ENCODE results near the gene MAGEA9. TPM values are rescaled to one million over a fixed set of nuclear protein-coding genes. Genes with fewer than 3 reads are reported as not detected.

Gene MAGEA9
- total RNA-seq, 2 donors from 2014 or later = not detected

DNA sequence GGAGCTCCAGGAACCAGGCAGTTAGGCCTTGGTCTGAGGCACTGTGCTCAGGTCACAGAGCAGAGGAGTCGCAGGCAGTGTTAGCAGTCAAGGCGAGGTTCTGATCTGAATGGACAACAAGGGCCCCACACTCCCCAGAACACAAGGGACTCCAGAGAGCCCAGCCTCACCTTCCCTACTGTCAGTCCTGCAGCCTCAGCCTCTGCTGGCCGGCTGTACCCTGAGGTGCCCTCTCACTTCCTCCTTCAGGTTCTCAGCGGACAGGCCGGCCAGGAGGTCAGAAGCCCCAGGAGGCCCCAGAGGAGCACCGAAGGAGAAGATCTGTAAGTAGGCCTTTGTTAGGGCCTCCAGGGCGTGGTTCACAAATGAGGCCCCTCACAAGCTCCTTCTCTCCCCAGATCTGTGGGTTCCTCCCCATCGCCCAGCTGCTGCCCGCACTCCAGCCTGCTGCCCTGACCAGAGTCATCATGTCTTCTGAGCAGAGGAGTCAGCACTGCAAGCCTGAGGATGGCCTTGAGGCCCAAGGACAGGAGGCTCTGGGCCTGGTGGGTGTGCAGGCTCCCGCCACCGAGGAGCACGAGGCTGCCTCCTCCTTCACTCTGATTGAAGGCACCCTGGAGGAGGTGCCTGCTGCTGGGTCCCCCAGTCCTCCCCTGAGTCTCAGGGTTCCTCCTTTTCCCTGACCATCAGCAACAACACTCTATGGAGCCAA is 26.2 kb downstream of the MAGEA9 start:
- Histone ChIP-seq H3K36me3 (replicated peaks in 1 of 2; ENCODE audit: insufficient read depth in 1 of 2, low read depth in 2 of 2) (no peaks in the 10 kb centered on the region), H3K27me3 (no peaks in the 10 kb centered on the region), H3K4me3 (no peak overlapping the region), H3K27ac (no peak overlapping the region), H3K4me1 (no peaks in the 10 kb centered on the region), H3K9me3 (no peaks in the 10 kb centered on the region)
- intact Hi-C loops (cut with DNase I) = no loop called here
- 81 to 85% methylated on average over 2 to 4 of the region's 12 CpGs for WGBS, 2 donors
- TF ChIP-seq, protein P1, sequence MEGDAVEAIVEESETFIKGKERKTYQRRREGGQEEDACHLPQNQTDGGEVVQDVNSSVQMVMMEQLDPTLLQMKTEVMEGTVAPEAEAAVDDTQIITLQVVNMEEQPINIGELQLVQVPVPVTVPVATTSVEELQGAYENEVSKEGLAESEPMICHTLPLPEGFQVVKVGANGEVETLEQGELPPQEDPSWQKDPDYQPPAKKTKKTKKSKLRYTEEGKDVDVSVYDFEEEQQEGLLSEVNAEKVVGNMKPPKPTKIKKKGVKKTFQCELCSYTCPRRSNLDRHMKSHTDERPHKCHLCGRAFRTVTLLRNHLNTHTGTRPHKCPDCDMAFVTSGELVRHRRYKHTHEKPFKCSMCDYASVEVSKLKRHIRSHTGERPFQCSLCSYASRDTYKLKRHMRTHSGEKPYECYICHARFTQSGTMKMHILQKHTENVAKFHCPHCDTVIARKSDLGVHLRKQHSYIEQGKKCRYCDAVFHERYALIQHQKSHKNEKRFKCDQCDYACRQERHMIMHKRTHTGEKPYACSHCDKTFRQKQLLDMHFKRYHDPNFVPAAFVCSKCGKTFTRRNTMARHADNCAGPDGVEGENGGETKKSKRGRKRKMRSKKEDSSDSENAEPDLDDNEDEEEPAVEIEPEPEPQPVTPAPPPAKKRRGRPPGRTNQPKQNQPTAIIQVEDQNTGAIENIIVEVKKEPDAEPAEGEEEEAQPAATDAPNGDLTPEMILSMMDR (IDR thresholded peaks at IDR 0.05) = no peak
- no peak for TF ChIP-seq POLR2A (IDR thresholded peaks at IDR 0.05)
- DNase-seq (no peak), ATAC-seq (no peak)

DNA sequence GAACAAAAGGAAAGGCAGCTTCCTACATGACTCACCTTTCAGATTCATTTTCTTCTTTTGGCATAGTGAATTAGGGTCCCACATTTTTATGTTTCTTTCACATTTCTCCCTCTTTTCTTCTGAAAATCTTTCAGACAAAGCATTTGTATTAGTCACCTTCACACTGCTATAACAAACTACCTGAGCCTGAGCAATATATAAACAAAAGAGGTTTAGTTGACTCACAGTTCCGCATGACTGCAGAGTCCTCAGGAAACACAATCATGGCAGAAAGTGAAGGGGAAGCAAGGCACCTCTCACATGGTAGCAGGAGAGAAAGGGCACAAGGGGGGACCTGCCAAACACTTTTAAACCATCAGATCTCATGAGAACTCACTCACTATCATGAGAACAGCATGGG is 36.9 kb downstream of the MAGEA9 start:
- ATAC-seq (no peak), DNase-seq (no peak)
- no peak overlapping the region for H3K27ac ChIP-seq
- TF ChIP-seq, protein P1 (IDR thresholded peaks at IDR 0.05) = no peak
- no peak for TF ChIP-seq POLR2A (IDR thresholded peaks at IDR 0.05)
- 89 to 92% methylated on average over 1 of the region's 1 CpG for WGBS, 2 donors
- no peaks in the 10 kb centered on the region for H3K4me1 ChIP-seq
- H3K9me3 ChIP-seq = no peaks in the 10 kb centered on the region
- intact Hi-C loops (cut with DNase I) = no loop called here
- H3K4me3 ChIP-seq = no peak overlapping the region
- H3K27me3 ChIP-seq = no peaks in the 10 kb centered on the region
- no peaks in the 10 kb centered on the region for H3K36me3 ChIP-seq (replicated peaks in 1 of 2; ENCODE audit: insufficient read depth in 1 of 2, low read depth in 2 of 2)

DNA sequence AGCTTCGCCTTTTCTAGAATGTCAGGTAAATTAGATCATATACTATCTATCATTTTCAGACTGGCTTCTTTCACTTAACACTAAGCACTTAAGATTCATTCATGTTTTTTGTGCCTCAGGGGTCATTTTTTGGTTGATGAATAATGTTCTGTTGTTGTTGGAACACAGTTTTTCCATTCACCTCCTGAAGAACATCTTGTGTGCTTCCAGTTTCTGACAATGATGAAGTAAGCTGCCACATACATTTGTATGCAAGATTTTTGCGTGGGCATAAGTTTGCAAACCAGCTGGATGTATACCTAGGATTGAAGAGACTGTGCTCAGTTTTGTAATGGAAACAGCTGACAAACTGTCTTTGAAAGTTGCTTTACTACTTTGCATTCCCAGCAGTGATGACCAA is 37.6 kb downstream of the MAGEA9 start:
- 74 to 85% methylated on average over 2 of the region's 2 CpGs for WGBS, 2 donors
- DNase-seq = no peak
- H3K4me1 ChIP-seq = no peaks in the 10 kb centered on the region
- intact Hi-C loops (cut with DNase I) = no loop called here
- H3K36me3 ChIP-seq (replicated peaks in 1 of 2; ENCODE audit: insufficient read depth in 1 of 2, low read depth in 2 of 2) = no peaks in the 10 kb centered on the region
- H3K27ac ChIP-seq = no peak overlapping the region
- H3K4me3 ChIP-seq = no peak overlapping the region
- no peak for ATAC-seq
- no peak for TF ChIP-seq POLR2A (IDR thresholded peaks at IDR 0.05)
- TF ChIP-seq, protein P1 (IDR thresholded peaks at IDR 0.05) = no peak
- no peaks in the 10 kb centered on the region for H3K27me3 ChIP-seq
- H3K9me3 ChIP-seq = no peaks in the 10 kb centered on the region

DNA sequence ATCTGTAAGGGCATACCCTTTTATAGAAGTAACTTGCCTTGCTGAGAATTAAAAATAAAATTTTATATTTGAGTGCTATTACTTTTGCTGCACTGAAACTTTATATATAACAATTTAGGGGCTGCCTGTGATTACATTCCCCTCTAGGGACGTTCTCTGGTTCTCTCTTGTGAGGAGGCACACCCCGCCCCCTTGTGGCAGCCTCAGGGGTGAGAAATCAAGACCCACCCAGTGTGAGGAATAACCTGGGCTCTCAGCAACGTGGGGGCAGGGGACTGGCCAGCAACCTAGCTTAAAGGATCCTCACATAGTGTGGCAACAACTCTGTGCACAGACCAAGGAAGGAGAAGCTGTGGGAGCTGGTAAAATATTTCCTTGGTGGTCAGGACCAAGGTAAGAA is 43.7 kb downstream of the MAGEA9 start:
- intact Hi-C loops (cut with DNase I) = no loop called here
- no peaks in the 10 kb centered on the region for H3K27me3 ChIP-seq
- ATAC-seq = no peak
- peak in 3 of 4 donors; percentile 7 to 51 (median 21) for DNase-seq
- H3K4me3 ChIP-seq = no peak overlapping the region
- H3K9me3 ChIP-seq = no peaks in the 10 kb centered on the region
- no peak overlapping the region for H3K27ac ChIP-seq
- no peaks in the 10 kb centered on the region for H3K36me3 ChIP-seq (replicated peaks in 1 of 2; ENCODE audit: insufficient read depth in 1 of 2, low read depth in 2 of 2)
- H3K4me1 ChIP-seq = no peaks in the 10 kb centered on the region
- WGBS, 2 donors = 0 to 2% methylated on average over 3 of the region's 3 CpGs
- TF ChIP-seq POLR2A (IDR thresholded peaks at IDR 0.05) = no peak
- TF ChIP-seq, protein P1 (IDR thresholded peaks at IDR 0.05) = peak in 5 of 7 experiments; percentile 14 to 26 (median 16)

DNA sequence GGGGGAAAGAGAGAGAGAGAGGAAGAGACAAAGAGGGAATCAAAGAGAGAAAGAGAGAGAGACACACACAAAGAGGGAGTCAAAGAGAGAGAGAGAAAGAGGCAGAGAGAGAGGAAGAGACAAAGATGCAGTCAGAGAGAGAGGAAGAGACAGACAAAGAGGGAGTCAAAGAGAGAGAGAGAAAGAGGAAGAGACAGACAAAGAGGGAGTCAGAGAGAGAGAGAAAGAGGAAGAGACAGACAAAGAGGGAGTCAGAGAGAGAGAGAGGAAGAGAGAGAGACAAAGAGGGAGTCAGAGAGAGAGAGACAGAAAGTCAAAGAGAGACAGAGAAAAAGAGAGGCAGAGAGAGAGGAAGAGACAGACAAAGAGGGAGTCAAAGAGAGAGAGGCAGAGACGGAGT is 45.5 kb downstream of the MAGEA9 start:
- no peak overlapping the region for H3K4me3 ChIP-seq
- DNase-seq (no peak), ATAC-seq (no peak)
- no peaks in the 10 kb centered on the region for H3K27me3 ChIP-seq
- H3K36me3 ChIP-seq (replicated peaks in 1 of 2; ENCODE audit: insufficient read depth in 1 of 2, low read depth in 2 of 2) = no peaks in the 10 kb centered on the region
- intact Hi-C loops (cut with DNase I) = no loop called here
- no peaks in the 10 kb centered on the region for H3K9me3 ChIP-seq
- no peaks in the 10 kb centered on the region for H3K4me1 ChIP-seq
- WGBS, 2 donors = 60 to 64% methylated on average over 1 of the region's 1 CpG
- H3K27ac ChIP-seq = no peak overlapping the region
- TF ChIP-seq POLR2A (IDR thresholded peaks at IDR 0.05) = no peak
- TF ChIP-seq, protein P1 (IDR thresholded peaks at IDR 0.05) = no peak
